HepG2 (cell line): ENCODE data around the gene PIEZO2. TPM values are rescaled to one million over a fixed set of nuclear protein-coding genes. Genes with fewer than 3 reads are reported as not detected.

ENCODE experiments used
- ATAC-seq: fragments of 200-7000 bp; cut with Tn5 transposase; 3 replicates; pipeline ENCODE4 v1.9.1; 2020; ENCODE audit warnings: mild to moderate bottlenecking, moderate library complexity
- BruUV-seq: library from RNA; stranded (reverse); fragments of 400-500 nt; replicated peaks from 2 replicates; lab custom pipeline; 2021; lab: Mats Ljungman, UMichigan
- CTCF ChIA-PET: fragments of 300-600 bp; formaldehyde crosslinking; extraction: SDS; loops from one replicate; lab custom pipeline; 2021; ENCODE audit warnings: low total read pairs, inconsistent platforms, low intra/inter-chr PET ratio; lab: Yijun Ruan, JAX
- POLR2A ChIA-PET: fragments of 350-600 bp; sonication (Branson Sonifier 250); formaldehyde crosslinking; loops from one replicate; lab custom pipeline; 2020; ENCODE audit warnings: antibody characterized with exemption, inconsistent platforms; lab: Yijun Ruan, JAX
- DNase-seq: peaks from one replicate; pipeline ENCODE4 v3.0.0-alpha.2; 2015; ENCODE audit warnings: low spot score
- FAIRE-seq: peaks from 3 replicates; lab custom pipeline; 2011; peaks lifted over from hg19 to GRCh38; lab: Jason Lieb, UNC
- H2AFZ ChIP-seq: one replicate; pipeline ENCODE4 v1.6.1; 2011; ENCODE audit warnings: low read length, inconsistent platforms
- H3K27ac ChIP-seq: fragments of 300-600 bp; 3 replicates; pipeline ENCODE4 v1.8.0; 2011; ENCODE audit warnings: mixed run types, mild to moderate bottlenecking, mixed read lengths, low read length, inconsistent platforms; ENCODE audit not compliant: insufficient read depth; ENCODE audit errors: extremely low read length
- H3K27me3 ChIP-seq, 2 experiments: fragments of 200-600 bp in 1 of 2; 2 replicates in 1 of 2; 3 replicates in 1 of 2; pipeline versions ENCODE4 v1.6.0 to v1.8.0; 2011; ENCODE audit warnings: low read length in 2 of 2, mild to moderate bottlenecking in 2 of 2, moderate library complexity in 2 of 2, inconsistent platforms in 1 of 2; ENCODE audit not compliant: insufficient read depth in 2 of 2, control insufficient read depth in 1 of 2
- H3K36me3 ChIP-seq, 2 experiments: fragments of 200-600 bp in 1 of 2; replicated peaks in 1 of 2; 2 replicates in 1 of 2; 3 replicates in 1 of 2; pipeline versions ENCODE4 v1.5.1 to v1.8.0; 2011; ENCODE audit warnings: low read length in 2 of 2, inconsistent platforms in 1 of 2; ENCODE audit not compliant: insufficient read depth in 2 of 2, control insufficient read depth in 1 of 2
- H3K4me1 ChIP-seq: 2 replicates; pipeline ENCODE4 v1.5.1; 2012; ENCODE audit warnings: low read length, inconsistent platforms; ENCODE audit not compliant: insufficient read depth
- H3K4me2 ChIP-seq: 2 replicates; pipeline ENCODE4 v1.6.0; 2011; ENCODE audit warnings: low read depth, low read length, inconsistent platforms
- H3K4me3 ChIP-seq, 3 experiments: fragments of 200-600 bp in 1 of 3; sonication (generic), shearing (Covaris generic) in 1 of 3; replicated peaks in 1 of 3; 2 replicates each; pipeline ENCODE4 v1.5.1; 2011 to 2016; ENCODE audit warnings: low read length in 3 of 3, inconsistent platforms in 2 of 3, low read depth in 2 of 3, mild to moderate bottlenecking in 2 of 3, control low read depth in 1 of 3, mixed read lengths in 1 of 3; ENCODE audit not compliant: insufficient read depth in 1 of 3
- H3K79me2 ChIP-seq: one replicate; pipeline ENCODE4 v1.6.1; 2011; ENCODE audit warnings: low read length, inconsistent platforms; ENCODE audit not compliant: insufficient read depth
- H3K9ac ChIP-seq: 2 replicates; pipeline ENCODE4 v1.6.0; 2011; ENCODE audit warnings: mild to moderate bottlenecking, low read depth, low read length, inconsistent platforms; ENCODE audit not compliant: insufficient read depth
- H3K9me3 ChIP-seq: 2 replicates; pipeline ENCODE4 v1.5.1; 2012; ENCODE audit warnings: mild to moderate bottlenecking, low read length
- H4K20me1 ChIP-seq: 2 replicates; pipeline ENCODE4 v1.6.0; 2011; ENCODE audit warnings: inconsistent platforms, mild to moderate bottlenecking, low read length, moderate library complexity; ENCODE audit not compliant: insufficient read depth
- BCLAF1 ChIP-seq: fragments of 450-650 bp; IDR thresholded peaks from 2 replicates; pipeline ENCODE4 v1.6.1; 2017; ENCODE audit warnings: mild to moderate bottlenecking
- IKZF5 ChIP-seq: IDR thresholded peaks from 2 replicates; pipeline ENCODE4 v1.6.1; 2018; ENCODE audit warnings: missing genetic modification reagents, mild to moderate bottlenecking, missing compliant biosample characterization
- NR2C2 ChIP-seq: sonication (generic); formaldehyde crosslinking; IDR thresholded peaks from 2 replicates; pipeline ENCODE4 v1.4.0; 2020; ENCODE audit warnings: missing genetic modification reagents, mild to moderate bottlenecking, moderate library complexity, borderline replicate concordance
- RFX1 ChIP-seq: fragments of 450-650 bp; IDR thresholded peaks from 2 replicates; pipeline ENCODE4 v1.6.1; 2017
- RNF2 ChIP-seq: fragments of 450-650 bp; conservative IDR thresholded peaks from 2 replicates; pipeline ENCODE4 v1.6.1; 2016; ENCODE audit warnings: low read depth
- ZFP37 ChIP-seq: sonication (generic); formaldehyde crosslinking; IDR thresholded peaks from 2 replicates; pipeline ENCODE4 v1.4.0; 2020; ENCODE audit warnings: missing genetic modification reagents, borderline replicate concordance
- ZNF263 ChIP-seq: sonication (generic); formaldehyde crosslinking; IDR thresholded peaks from 2 replicates; pipeline ENCODE4 v1.4.0; 2020; ENCODE audit warnings: missing genetic modification reagents
- ZNF570 ChIP-seq: sonication (generic); formaldehyde crosslinking; IDR thresholded peaks from 2 replicates; pipeline ENCODE4 v1.4.0; 2020; ENCODE audit warnings: mild to moderate bottlenecking, missing genetic modification reagents, borderline replicate concordance
- WGBS: methylation state at CpG from one replicate; pipeline ENCODE4 v1.1.6; 2017; ENCODE audit warnings: low lambda C conversion rate; 5-methylcytosine and 5-hydroxymethylcytosine counted together
- in situ Hi-C: cut with HindIII; loops from 2 replicates; pipeline ENCODE4 v1.10.0; 2017; ENCODE audit warnings: low pct_unique_long_range_greater_than_20kb; ENCODE audit not compliant: extremely low pct_ligation_motif_present
- intact Hi-C: fragments of 100-400 bp; cut with micrococcal nuclease; formaldehyde crosslinking; loops from one replicate; pipeline ENCODE4 v1.10.0; 2022; ENCODE audit not compliant: unreplicated experiment
- polyA plus RNA-seq, 8 experiments: library from polyadenylated mRNA; depleted of rRNA in 3 of 8; stranded (reverse) in 7 of 8; unstranded in 1 of 8; fragments of >200 nt; fragmentation: Illumina TruSeq in 4 of 8; extraction: Trizol in 4 of 8; gene quantifications; 2 replicates each; pipeline versions ENCODE4 v1.2.1 to v1.2.3, GENCODE V29; 2011 to 2016; ENCODE audit warnings: low read depth in 4 of 8, missing spikeins in 1 of 8, mixed read lengths in 1 of 8; ENCODE audit not compliant: insufficient read depth in 1 of 8
- total RNA-seq, 5 experiments: library from RNA; depleted of rRNA; stranded (reverse); fragments of >200 nt; fragmentation: Illumina TruSeq; extraction: Trizol; gene quantifications; 2 replicates each; pipeline ENCODE4 v1.2.3, GENCODE V29; 2016; ENCODE audit warnings: low read depth in 1 of 5
- TF ChIP-seq, protein P1 (sequence below): sonication (generic); formaldehyde crosslinking; IDR thresholded peaks from 2 replicates; pipeline ENCODE4 v1.9.0; 2022; ENCODE audit warnings: missing genetic modification reagents, mild to moderate bottlenecking, borderline replicate concordance
- TF ChIP-seq, protein P2 (sequence below): sonication (generic); formaldehyde crosslinking; IDR thresholded peaks from 2 replicates; pipeline ENCODE4 v1.4.0; 2020; ENCODE audit warnings: missing genetic modification reagents
- TF ChIP-seq, protein P3 (sequence below), 2 experiments: sonication (generic) in 1 of 2; formaldehyde crosslinking in 1 of 2; IDR thresholded peaks; 2 replicates each; pipeline versions ENCODE4 v1.4.0 to v1.6.1; 2018 to 2020; ENCODE audit warnings: missing genetic modification reagents in 2 of 2, borderline replicate concordance in 1 of 2, low read depth in 1 of 2, mild to moderate bottlenecking in 1 of 2, missing biosample characterization in 1 of 2

The PIEZO2 gene
- total and polyA plus RNA-seq, 2 of the 13 experiments (the other 11 are each of a cell fraction or from before 2014, with no cell fraction given), result 15.2 to 27.2 TPM

DNA sequence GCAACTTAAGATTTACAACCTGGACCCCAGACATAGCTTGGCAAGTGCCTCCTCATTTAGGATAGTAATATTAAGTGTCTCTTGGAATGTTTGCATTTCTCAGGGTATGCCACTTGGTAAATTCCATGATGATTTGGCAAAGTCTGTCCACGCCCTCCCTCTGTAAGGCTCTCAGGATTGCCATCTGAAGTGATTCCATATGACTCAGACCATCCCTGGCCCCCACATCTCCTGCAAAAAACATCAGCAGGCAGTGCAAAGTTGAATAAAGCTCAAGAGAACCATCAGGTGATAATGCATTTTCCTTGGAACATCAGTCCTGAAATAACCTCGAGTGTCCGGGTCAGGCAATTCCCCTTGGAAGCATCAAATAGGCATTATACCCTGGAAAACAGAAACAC is 27.1 kb upstream of the PIEZO2 start (continued):
- no peak for TF ChIP-seq ZNF263 (CRISPR knock-in tag)
- no peak for TF ChIP-seq NR2C2 (CRISPR knock-in tag)
- no peak for TF ChIP-seq IKZF5 (CRISPR knock-in tag)
- no peak for TF ChIP-seq RNF2
- TF ChIP-seq RFX1, result no peak

DNA sequence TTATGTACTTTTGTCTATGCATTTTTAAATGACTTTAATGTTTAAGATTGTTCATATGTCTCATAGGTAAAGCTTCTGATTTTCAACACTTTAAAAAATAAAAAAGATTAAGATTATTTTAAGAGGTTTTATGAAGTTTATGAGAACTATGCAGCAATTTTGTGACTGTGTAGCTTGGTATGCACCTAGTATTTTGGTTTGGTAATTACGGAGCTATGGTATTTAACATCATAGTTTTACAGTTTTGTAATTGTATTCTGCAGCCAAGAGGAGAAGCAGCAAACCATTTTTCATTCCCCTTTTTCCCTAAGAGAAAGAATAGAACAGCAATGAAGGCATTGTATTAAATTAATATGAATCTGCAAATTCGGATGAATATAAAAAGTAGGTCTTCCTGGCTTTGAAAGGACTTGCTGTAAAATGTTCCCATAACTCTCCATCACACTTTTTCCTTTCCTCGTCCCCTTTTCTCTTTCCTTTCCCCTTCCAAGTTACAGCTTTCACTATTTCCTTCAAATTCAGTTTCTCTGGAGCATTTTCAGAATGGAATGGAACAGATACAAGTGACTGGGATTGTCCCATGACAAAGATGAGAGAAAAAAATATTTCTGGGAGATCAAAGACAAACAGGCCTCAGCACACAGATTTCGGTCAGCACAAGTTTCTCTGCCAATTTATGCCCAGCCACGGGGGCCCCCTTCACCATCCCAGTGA is 26.1 kb upstream of the PIEZO2 start:
- intact Hi-C loops, result no loop called here
- CTCF ChIA-PET, result no interaction called here
- H3K4me2 ChIP-seq, result no peak overlapping the region
- no peak for TF ChIP-seq ZFP37 (CRISPR knock-in tag)
- no peak for TF ChIP-seq BCLAF1
- TF ChIP-seq, protein P1, sequence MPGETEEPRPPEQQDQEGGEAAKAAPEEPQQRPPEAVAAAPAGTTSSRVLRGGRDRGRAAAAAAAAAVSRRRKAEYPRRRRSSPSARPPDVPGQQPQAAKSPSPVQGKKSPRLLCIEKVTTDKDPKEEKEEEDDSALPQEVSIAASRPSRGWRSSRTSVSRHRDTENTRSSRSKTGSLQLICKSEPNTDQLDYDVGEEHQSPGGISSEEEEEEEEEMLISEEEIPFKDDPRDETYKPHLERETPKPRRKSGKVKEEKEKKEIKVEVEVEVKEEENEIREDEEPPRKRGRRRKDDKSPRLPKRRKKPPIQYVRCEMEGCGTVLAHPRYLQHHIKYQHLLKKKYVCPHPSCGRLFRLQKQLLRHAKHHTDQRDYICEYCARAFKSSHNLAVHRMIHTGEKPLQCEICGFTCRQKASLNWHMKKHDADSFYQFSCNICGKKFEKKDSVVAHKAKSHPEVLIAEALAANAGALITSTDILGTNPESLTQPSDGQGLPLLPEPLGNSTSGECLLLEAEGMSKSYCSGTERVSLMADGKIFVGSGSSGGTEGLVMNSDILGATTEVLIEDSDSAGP (CRISPR knock-in tag), result no peak
- TF ChIP-seq, protein P2, sequence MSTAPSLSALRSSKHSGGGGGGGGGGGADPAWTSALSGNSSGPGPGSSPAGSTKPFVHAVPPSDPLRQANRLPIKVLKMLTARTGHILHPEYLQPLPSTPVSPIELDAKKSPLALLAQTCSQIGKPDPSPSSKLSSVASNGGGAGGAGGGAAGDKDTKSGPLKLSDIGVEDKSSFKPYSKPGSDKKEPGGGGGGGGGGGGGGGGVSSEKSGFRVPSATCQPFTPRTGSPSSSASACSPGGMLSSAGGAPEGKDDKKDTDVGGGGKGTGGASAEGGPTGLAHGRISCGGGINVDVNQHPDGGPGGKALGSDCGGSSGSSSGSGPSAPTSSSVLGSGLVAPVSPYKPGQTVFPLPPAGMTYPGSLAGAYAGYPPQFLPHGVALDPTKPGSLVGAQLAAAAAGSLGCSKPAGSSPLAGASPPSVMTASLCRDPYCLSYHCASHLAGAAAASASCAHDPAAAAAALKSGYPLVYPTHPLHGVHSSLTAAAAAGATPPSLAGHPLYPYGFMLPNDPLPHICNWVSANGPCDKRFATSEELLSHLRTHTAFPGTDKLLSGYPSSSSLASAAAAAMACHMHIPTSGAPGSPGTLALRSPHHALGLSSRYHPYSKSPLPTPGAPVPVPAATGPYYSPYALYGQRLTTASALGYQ (CRISPR knock-in tag), result no peak
- TF ChIP-seq, protein P3, sequence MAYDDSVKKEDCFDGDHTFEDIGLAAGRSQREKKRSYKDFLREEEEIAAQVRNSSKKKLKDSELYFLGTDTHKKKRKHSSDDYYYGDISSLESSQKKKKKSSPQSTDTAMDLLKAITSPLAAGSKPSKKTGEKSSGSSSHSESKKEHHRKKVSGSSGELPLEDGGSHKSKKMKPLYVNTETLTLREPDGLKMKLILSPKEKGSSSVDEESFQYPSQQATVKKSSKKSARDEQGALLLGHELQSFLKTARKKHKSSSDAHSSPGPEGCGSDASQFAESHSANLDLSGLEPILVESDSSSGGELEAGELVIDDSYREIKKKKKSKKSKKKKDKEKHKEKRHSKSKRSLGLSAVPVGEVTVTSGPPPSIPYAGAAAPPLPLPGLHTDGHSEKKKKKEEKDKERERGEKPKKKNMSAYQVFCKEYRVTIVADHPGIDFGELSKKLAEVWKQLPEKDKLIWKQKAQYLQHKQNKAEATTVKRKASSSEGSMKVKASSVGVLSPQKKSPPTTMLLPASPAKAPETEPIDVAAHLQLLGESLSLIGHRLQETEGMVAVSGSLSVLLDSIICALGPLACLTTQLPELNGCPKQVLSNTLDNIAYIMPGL (CRISPR knock-in tag; IDR thresholded peaks at IDR 0.05; ENCODE audit: borderline replicate concordance in 1 of 2, low read depth in 1 of 2), result no peak
- no peak for TF ChIP-seq ZNF570 (CRISPR knock-in tag)

More for the DNA sequence above, 26.1 kb upstream of the PIEZO2 start:
- Histone ChIP-seq H4K20me1 (no peaks in the 10 kb centered on the region), H3K9ac (no peak overlapping the region), H3K79me2 (no peaks in the 10 kb centered on the region), H3K9me3 (no peaks in the 10 kb centered on the region), H3K4me1 (peaks cover 24% of the 10 kb centered on the region), H3K27ac (no peak overlapping the region), H3K4me3 (no peak overlapping the region), H2AFZ (no peak overlapping the region), H3K27me3 (no peaks in the 10 kb centered on the region), H3K36me3 (no peaks in the 10 kb centered on the region)
- DNase-seq (no peak), ATAC-seq (no peak), FAIRE-seq (no peak)
- in situ Hi-C loops, result no loop called here
- POLR2A ChIA-PET, result no interaction called here
- no TSS peak for BruUV-seq
- WGBS, result 22% methylated on average over 5 of the region's 5 CpGs
